ENCODE measurements around the gene DKK1. TPM values are rescaled to one million over a fixed set of nuclear protein-coding genes. Genes with fewer than 3 reads are reported as not detected.
A peak's percentile ranks its signal among the peaks of the same experiment; 100 is the strongest.

DKK1 gene
- total and polyA plus RNA-seq, 2 of the 13 experiments (the other 11 are each of a cell fraction or from before 2014, with no cell fraction given): 123 to 262 TPM

DNA sequence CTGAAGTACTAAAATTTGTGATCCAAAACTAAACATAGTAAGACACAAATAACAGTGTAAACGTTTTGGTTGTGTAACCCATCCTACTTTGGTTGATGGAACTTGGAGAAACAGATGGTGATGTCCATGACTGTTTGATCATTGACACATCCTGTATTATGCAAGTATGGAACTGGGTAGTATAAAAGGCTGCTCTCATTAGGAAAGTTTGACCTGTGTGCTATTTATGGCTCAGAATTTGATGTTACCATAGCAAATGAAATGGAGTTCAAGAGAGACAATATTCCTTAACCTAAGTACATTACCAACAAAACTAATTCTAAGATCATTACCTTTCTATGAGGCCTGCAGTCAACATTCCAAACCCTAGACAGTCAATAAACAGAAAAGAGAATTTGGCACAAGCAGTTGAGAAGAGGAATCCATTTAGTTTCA is 39.9 kb downstream of the DKK1 start (continued):
- no peak for TF ChIP-seq ZKSCAN5 (CRISPR knock-in tag; IDR thresholded peaks at IDR 0.05)
- no peak for TF ChIP-seq PRPF4 (IDR thresholded peaks at IDR 0.05; ENCODE audit: low read depth, low read length, poor library complexity, severe bottlenecking)
- TF ChIP-seq NRL (CRISPR knock-in tag; IDR thresholded peaks at IDR 0.05; ENCODE audit: borderline replicate concordance): no peak
- no peak for TF ChIP-seq ZNF274 (CRISPR knock-in tag; IDR thresholded peaks at IDR 0.05)
- no peak for TF ChIP-seq MTF1 (CRISPR knock-in tag; IDR thresholded peaks at IDR 0.05)
- TF ChIP-seq PAWR (CRISPR knock-in tag; IDR thresholded peaks at IDR 0.05; ENCODE audit: borderline replicate concordance): no peak
- TF ChIP-seq STAT5B (CRISPR knock-in tag; IDR thresholded peaks at IDR 0.05): no peak
- no peak for TF ChIP-seq ZNF674 (CRISPR knock-in tag; IDR thresholded peaks at IDR 0.05; ENCODE audit: low read depth)
- TF ChIP-seq REXO4 (CRISPR knock-in tag; IDR thresholded peaks at IDR 0.05; ENCODE audit: borderline replicate concordance): no peak
- TF ChIP-seq EED (CRISPR knock-in tag; IDR thresholded peaks at IDR 0.05): no peak
- no peak for TF ChIP-seq ZNF839 (CRISPR knock-in tag; IDR thresholded peaks at IDR 0.05; ENCODE audit: borderline replicate concordance)
- no peak for TF ChIP-seq SIX4 (CRISPR knock-in tag; IDR thresholded peaks at IDR 0.05)
- TF ChIP-seq ZNF382 (CRISPR knock-in tag; IDR thresholded peaks at IDR 0.05; ENCODE audit: borderline replicate concordance): no peak
- peak; percentile 87 for TF ChIP-seq ETV5 (CRISPR knock-in tag; IDR thresholded peaks at IDR 0.05; ENCODE audit: borderline replicate concordance)
- no peak for TF ChIP-seq ZNF180 (CRISPR knock-in tag; IDR thresholded peaks at IDR 0.05; ENCODE audit: borderline replicate concordance, low read depth)
- 0 out of 2 replicates have a peak, but pooled peaks have one; percentile 47 for TF ChIP-seq ZNF792 (CRISPR knock-in tag; IDR thresholded peaks at IDR 0.05)
- TF ChIP-seq ZNF12 (CRISPR knock-in tag; IDR thresholded peaks at IDR 0.05): 0 out of 2 replicates have a peak, but pooled peaks have one; percentile 33
- TF ChIP-seq ZNF607 (CRISPR knock-in tag; IDR thresholded peaks at IDR 0.05; ENCODE audit: borderline replicate concordance): no peak
- no peak for TF ChIP-seq ZNF850 (CRISPR knock-in tag; conservative IDR thresholded peaks at IDR 0.05)
- TF ChIP-seq TOPORS (CRISPR knock-in tag; IDR thresholded peaks at IDR 0.05): no peak
- TF ChIP-seq, protein P1, sequence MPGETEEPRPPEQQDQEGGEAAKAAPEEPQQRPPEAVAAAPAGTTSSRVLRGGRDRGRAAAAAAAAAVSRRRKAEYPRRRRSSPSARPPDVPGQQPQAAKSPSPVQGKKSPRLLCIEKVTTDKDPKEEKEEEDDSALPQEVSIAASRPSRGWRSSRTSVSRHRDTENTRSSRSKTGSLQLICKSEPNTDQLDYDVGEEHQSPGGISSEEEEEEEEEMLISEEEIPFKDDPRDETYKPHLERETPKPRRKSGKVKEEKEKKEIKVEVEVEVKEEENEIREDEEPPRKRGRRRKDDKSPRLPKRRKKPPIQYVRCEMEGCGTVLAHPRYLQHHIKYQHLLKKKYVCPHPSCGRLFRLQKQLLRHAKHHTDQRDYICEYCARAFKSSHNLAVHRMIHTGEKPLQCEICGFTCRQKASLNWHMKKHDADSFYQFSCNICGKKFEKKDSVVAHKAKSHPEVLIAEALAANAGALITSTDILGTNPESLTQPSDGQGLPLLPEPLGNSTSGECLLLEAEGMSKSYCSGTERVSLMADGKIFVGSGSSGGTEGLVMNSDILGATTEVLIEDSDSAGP (CRISPR knock-in tag; IDR thresholded peaks at IDR 0.05; ENCODE audit: borderline replicate concordance): no peak
- TF ChIP-seq ZMAT3 (CRISPR knock-in tag; conservative IDR thresholded peaks at IDR 0.05): no peak
- no peak for TF ChIP-seq MED8 (CRISPR knock-in tag; IDR thresholded peaks at IDR 0.05; ENCODE audit: insufficient replicate concordance)
- TF ChIP-seq NFYC (CRISPR knock-in tag; IDR thresholded peaks at IDR 0.05): no peak
- no peak for TF ChIP-seq ZFAT (CRISPR knock-in tag; conservative IDR thresholded peaks at IDR 0.05)
- TF ChIP-seq, protein P2, sequence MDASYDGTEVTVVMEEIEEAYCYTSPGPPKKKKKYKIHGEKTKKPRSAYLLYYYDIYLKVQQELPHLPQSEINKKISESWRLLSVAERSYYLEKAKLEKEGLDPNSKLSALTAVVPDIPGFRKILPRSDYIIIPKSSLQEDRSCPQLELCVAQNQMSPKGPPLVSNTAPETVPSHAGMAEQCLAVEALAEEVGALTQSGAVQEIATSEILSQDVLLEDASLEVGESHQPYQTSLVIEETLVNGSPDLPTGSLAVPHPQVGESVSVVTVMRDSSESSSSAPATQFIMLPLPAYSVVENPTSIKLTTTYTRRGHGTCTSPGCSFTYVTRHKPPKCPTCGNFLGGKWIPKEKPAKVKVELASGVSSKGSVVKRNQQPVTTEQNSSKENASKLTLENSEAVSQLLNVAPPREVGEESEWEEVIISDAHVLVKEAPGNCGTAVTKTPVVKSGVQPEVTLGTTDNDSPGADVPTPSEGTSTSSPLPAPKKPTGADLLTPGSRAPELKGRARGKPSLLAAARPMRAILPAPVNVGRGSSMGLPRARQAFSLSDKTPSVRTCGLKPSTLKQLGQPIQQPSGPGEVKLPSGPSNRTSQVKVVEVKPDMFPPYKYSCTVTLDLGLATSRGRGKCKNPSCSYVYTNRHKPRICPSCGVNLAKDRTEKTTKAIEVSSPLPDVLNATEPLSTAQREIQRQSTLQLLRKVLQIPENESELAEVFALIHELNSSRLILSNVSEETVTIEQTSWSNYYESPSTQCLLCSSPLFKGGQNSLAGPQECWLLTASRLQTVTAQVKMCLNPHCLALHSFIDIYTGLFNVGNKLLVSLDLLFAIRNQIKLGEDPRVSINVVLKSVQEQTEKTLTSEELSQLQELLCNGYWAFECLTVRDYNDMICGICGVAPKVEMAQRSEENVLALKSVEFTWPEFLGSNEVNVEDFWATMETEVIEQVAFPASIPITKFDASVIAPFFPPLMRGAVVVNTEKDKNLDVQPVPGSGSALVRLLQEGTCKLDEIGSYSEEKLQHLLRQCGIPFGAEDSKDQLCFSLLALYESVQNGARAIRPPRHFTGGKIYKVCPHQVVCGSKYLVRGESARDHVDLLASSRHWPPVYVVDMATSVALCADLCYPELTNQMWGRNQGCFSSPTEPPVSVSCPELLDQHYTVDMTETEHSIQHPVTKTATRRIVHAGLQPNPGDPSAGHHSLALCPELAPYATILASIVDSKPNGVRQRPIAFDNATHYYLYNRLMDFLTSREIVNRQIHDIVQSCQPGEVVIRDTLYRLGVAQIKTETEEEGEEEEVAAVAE (CRISPR knock-in tag; IDR thresholded peaks at IDR 0.05; ENCODE audit: borderline replicate concordance): no peak
- TF ChIP-seq ZNF737 (CRISPR knock-in tag; IDR thresholded peaks at IDR 0.05; ENCODE audit: borderline replicate concordance): no peak
- no peak for TF ChIP-seq ZNF768 (CRISPR knock-in tag; IDR thresholded peaks at IDR 0.05)
- no peak for TF ChIP-seq SATB2 (CRISPR knock-in tag; IDR thresholded peaks at IDR 0.05)

Data from HepG2 (cell line).